ENCODE data around the gene PTPN1. TPM values are rescaled to one million over a fixed set of nuclear protein-coding genes. Genes with fewer than 3 reads are reported as not detected.

PTPN1 gene
- total RNA-seq, 3 donors from 2014 or later (not counting 1 experiment from before 2014, with no cell fraction given), result 52.9 to 64.5 (median 58.3) TPM

GRCh38 chr20:50515471-50516106 is 5.4 kb downstream of the PTPN1 start:
- Histone ChIP-seq H3K27me3 (ENCODE audit: control insufficient read depth, insufficient read depth, low read length) (no peaks in the 10 kb centered on the region), H3K9me3 (ENCODE audit: control insufficient read depth, insufficient read depth, low read length) (no peaks in the 10 kb centered on the region), H3K36me3 (ENCODE audit: control insufficient read depth, insufficient read depth, low read length) (no peaks in the 10 kb centered on the region), H3K4me3 (ENCODE audit: low read length) (no peak overlapping the region), H3K27ac (ENCODE audit: low read length) (peak overlapping the region; percentile 55), H3K4me1 (ENCODE audit: control insufficient read depth, insufficient read depth, low read length) (peaks cover 44% of the 10 kb centered on the region)
- 60% methylated on average over 1 of the region's 1 CpG for WGBS (ENCODE audit: insufficient coverage)
- peak overlapping the region; percentile 95 to 98 for H3K27ac Mint-ChIP-seq
- H3K9me3 Mint-ChIP-seq, result no peaks in the 10 kb centered on the region
- H3K27me3 Mint-ChIP-seq (ENCODE audit: low read depth in 2 of 2), result no peaks in the 10 kb centered on the region
- peaks cover 96 to 97% of the 10 kb centered on the region in 2 donors for H3K4me1 Mint-ChIP-seq
- peak overlapping the region; percentile 14 for H3K4me3 Mint-ChIP-seq
- TF ChIP-seq CTCF (IDR thresholded peaks at IDR 0.05), result no peak
- H3K36me3 Mint-ChIP-seq, result no peaks in the 10 kb centered on the region
- ATAC-seq (no peak), DNase-seq (no peak)
- intact Hi-C loops (cut with micrococcal nuclease), result loop anchor here (5.0 kb wide), 1 partner anchor 37 kb away; no protein-coding TSS in a partner anchor

- H3K4me1 Mint-ChIP-seq, result peaks cover 97% of the 10 kb centered on the region in 2 donors
- H3K27ac Mint-ChIP-seq, result peak overlapping the region; percentile 95 to 98
- Histone ChIP-seq H3K36me3 (ENCODE audit: control insufficient read depth, insufficient read depth, low read length) (no peaks in the 10 kb centered on the region), H3K9me3 (ENCODE audit: control insufficient read depth, insufficient read depth, low read length) (no peaks in the 10 kb centered on the region), H3K27ac (ENCODE audit: low read length) (peak overlapping the region; percentile 55), H3K4me3 (ENCODE audit: low read length) (no peak overlapping the region), H3K4me1 (ENCODE audit: control insufficient read depth, insufficient read depth, low read length) (peaks cover 42% of the 10 kb centered on the region), H3K27me3 (ENCODE audit: control insufficient read depth, insufficient read depth, low read length) (no peaks in the 10 kb centered on the region)
- no peaks in the 10 kb centered on the region for H3K36me3 Mint-ChIP-seq
- TF ChIP-seq CTCF (IDR thresholded peaks at IDR 0.05), result no peak
- no peaks in the 10 kb centered on the region for H3K9me3 Mint-ChIP-seq
- 0% methylated on average over 4 of the region's 5 CpGs for WGBS (ENCODE audit: insufficient coverage)
- ATAC-seq (peak in 2 of 3 donors; percentile 17 to 36), DNase-seq (peak in 1 of 2 donors; percentile 19)
- H3K4me3 Mint-ChIP-seq, result peak overlapping the region; percentile 73
- no peaks in the 10 kb centered on the region for H3K27me3 Mint-ChIP-seq (ENCODE audit: low read depth in 2 of 2)
- intact Hi-C loops (cut with micrococcal nuclease), result loop anchor here (5.0 kb wide), 1 partner anchor 36 kb away; no protein-coding TSS in a partner anchor
These were observed 6.2 kb downstream of the PTPN1 start for GRCh38 chr20:50516180-50516934.

- H3K4me3 Mint-ChIP-seq, result peak overlapping the region; percentile 90
These were observed 7.0 kb downstream of the PTPN1 start for GRCh38 chr20:50516935-50517816.

More at GRCh38 chr20:50516935-50517816, 7.0 kb downstream of the PTPN1 start:
- ATAC-seq (no peak), DNase-seq (no peak)
- TF ChIP-seq CTCF (IDR thresholded peaks at IDR 0.05), result no peak
- Histone ChIP-seq H3K4me3 (ENCODE audit: low read length) (no peak overlapping the region), H3K4me1 (ENCODE audit: control insufficient read depth, insufficient read depth, low read length) (peaks cover 48% of the 10 kb centered on the region), H3K27me3 (ENCODE audit: control insufficient read depth, insufficient read depth, low read length) (no peaks in the 10 kb centered on the region), H3K36me3 (ENCODE audit: control insufficient read depth, insufficient read depth, low read length) (no peaks in the 10 kb centered on the region), H3K27ac (ENCODE audit: low read length) (peak overlapping the region; percentile 55), H3K9me3 (ENCODE audit: control insufficient read depth, insufficient read depth, low read length) (no peaks in the 10 kb centered on the region)
- Mint-ChIP-seq H3K9me3 (no peaks in the 10 kb centered on the region), H3K27ac (peak overlapping the region; percentile 95 to 98), H3K4me1 (peaks cover 93 to 97% of the 10 kb centered on the region in 2 donors), H3K27me3 (ENCODE audit: low read depth in 2 of 2) (no peaks in the 10 kb centered on the region), H3K36me3 (no peaks in the 10 kb centered on the region)
- intact Hi-C loops (cut with micrococcal nuclease), result loop anchor here (5.0 kb wide), 1 partner anchor 35 kb away; no protein-coding TSS in a partner anchor
- WGBS (ENCODE audit: insufficient coverage), result 60% methylated on average over 7 of the region's 7 CpGs

Measured in natural killer cell (primary cell).